ENCODE results near the gene CEP55. TPM values are rescaled to one million over a fixed set of nuclear protein-coding genes. Genes with fewer than 3 reads are reported as not detected.

CEP55 gene
- total RNA-seq, 2 donors from 2014 or later = 0.24 to 1.8 TPM

DNA sequence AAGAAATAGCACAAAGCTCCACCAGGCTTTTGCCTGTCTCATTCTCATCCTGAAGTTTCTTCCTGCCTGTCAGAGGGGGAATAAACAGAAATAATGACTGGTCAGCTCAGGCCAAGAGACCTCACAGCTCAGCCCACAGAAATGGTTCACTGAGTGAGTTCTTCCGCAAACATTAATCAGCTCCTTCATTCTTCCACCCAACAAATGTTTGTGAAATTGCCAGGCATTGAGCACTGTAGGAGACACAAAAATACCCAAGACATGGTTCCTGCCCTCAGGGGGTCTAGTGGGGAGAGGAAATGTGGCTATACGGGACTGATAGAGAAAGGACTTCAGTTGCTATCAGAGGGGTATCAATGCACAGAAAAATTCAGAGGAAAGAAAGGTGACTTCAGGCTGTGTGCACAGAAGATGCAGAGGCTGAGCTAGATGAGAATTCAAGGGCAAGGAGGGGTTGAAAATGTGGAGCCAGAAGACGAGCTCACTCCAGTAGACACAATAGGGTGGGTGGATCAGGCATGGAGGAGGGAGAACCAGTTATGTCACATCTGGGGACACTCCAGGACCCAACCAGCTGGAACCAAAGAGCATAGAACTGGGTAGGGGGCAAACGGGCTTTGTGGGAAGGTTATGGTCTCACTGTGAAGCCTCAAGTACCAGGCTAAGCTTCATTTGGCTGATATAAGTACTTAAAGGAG, 35.2 kb upstream of the CEP55 start:
- Histone ChIP-seq H3K4me1 (peaks cover 0 to 52% of the 10 kb centered on the region in 2 donors), H3K4me3 (no peak overlapping the region), H3K27ac (peak overlapping the region; percentile 25 to 53), H3K27me3 (no peaks in the 10 kb centered on the region), H3K36me3 (peaks cover 3% of the 10 kb centered on the region), H3K9me3 (no peaks in the 10 kb centered on the region)
- DNase-seq (ENCODE audit: low spot score) = no peak
- TF ChIP-seq, protein P1, sequence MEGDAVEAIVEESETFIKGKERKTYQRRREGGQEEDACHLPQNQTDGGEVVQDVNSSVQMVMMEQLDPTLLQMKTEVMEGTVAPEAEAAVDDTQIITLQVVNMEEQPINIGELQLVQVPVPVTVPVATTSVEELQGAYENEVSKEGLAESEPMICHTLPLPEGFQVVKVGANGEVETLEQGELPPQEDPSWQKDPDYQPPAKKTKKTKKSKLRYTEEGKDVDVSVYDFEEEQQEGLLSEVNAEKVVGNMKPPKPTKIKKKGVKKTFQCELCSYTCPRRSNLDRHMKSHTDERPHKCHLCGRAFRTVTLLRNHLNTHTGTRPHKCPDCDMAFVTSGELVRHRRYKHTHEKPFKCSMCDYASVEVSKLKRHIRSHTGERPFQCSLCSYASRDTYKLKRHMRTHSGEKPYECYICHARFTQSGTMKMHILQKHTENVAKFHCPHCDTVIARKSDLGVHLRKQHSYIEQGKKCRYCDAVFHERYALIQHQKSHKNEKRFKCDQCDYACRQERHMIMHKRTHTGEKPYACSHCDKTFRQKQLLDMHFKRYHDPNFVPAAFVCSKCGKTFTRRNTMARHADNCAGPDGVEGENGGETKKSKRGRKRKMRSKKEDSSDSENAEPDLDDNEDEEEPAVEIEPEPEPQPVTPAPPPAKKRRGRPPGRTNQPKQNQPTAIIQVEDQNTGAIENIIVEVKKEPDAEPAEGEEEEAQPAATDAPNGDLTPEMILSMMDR (IDR thresholded peaks at IDR 0.05) = no peak

DNA sequence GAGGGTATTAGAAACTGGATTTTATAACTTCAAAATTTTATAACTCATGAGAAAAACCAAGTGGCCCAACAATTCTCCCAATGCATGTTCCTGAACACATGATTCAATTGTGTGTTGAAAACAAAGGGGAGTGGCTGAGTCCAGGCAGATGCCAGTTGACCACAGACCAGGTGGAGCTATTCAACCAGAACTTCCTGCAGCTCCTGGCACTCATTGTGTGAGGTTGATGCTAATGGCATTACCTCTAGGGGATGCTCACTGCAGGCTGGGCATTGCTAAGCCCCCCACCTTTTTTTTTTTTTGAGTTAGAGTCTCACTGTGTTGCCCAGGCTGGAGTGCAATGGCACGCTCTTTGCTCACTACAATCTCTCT, 34.6 kb upstream of the CEP55 start:
- no peaks in the 10 kb centered on the region for H3K9me3 ChIP-seq
- H3K27ac ChIP-seq = peak overlapping the region; percentile 25 to 53
- TF ChIP-seq, protein P1 (IDR thresholded peaks at IDR 0.05) = no peak
- peaks cover 0 to 57% of the 10 kb centered on the region in 2 donors for H3K4me1 ChIP-seq
- no peaks in the 10 kb centered on the region for H3K27me3 ChIP-seq
- H3K4me3 ChIP-seq = no peak overlapping the region
- no peak for DNase-seq (ENCODE audit: low spot score)
- H3K36me3 ChIP-seq = no peaks in the 10 kb centered on the region

DNA sequence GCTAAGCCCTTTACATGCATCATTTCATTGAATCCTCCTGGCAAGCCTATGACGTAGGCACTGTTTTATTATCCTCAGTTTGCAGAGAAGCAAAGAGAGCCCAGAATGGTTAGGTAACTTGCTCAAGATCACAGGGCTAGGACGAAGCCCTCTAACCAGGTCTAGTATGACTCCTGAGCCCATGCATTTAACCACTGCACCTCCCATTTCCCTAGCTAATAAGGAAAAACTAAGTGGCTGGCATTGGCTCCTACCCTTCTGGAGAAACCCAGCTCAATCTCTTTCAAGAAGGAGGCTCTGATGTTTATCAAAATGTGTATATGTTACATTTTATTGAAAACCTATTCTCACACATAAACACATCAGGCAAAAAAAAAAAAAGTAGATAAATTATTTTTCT, 34.0 kb upstream of the CEP55 start:
- no peaks in the 10 kb centered on the region for H3K27me3 ChIP-seq
- peak overlapping the region in 1 of 2 donors; percentile 51 for H3K27ac ChIP-seq
- H3K4me3 ChIP-seq = no peak overlapping the region
- H3K4me1 ChIP-seq = peaks cover 0 to 59% of the 10 kb centered on the region in 2 donors
- no peaks in the 10 kb centered on the region for H3K36me3 ChIP-seq
- TF ChIP-seq, protein P1 (IDR thresholded peaks at IDR 0.05) = no peak
- no peaks in the 10 kb centered on the region for H3K9me3 ChIP-seq
- DNase-seq (ENCODE audit: low spot score) = no peak

DNA sequence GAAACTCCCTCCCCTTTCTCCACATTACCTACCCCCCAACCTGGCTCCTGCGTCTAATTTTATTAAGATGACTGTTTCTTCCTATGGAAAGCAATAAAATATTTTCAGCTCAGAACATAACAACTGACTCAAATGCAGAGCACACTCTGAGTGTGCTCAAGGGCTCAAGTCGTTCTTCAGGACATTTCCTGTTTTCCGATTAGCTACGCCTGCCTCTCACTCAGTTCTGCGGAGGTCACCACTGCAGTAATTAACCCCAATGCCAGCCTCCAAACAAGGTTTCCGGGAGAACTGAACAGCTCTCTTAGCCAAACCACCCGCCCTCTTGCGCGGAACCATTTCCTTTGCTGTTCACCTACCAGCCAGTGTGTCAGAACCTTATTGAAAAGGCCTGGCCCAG, 33.5 kb upstream of the CEP55 start:
- Histone ChIP-seq H3K9me3 (no peaks in the 10 kb centered on the region), H3K4me3 (no peak overlapping the region), H3K36me3 (no peaks in the 10 kb centered on the region), H3K27ac (peak overlapping the region; percentile 35 to 98), H3K4me1 (peaks cover 0 to 57% of the 10 kb centered on the region in 2 donors), H3K27me3 (no peaks in the 10 kb centered on the region)
- no peak for DNase-seq (ENCODE audit: low spot score)
- TF ChIP-seq, protein P1 (IDR thresholded peaks at IDR 0.05) = no peak

DNA sequence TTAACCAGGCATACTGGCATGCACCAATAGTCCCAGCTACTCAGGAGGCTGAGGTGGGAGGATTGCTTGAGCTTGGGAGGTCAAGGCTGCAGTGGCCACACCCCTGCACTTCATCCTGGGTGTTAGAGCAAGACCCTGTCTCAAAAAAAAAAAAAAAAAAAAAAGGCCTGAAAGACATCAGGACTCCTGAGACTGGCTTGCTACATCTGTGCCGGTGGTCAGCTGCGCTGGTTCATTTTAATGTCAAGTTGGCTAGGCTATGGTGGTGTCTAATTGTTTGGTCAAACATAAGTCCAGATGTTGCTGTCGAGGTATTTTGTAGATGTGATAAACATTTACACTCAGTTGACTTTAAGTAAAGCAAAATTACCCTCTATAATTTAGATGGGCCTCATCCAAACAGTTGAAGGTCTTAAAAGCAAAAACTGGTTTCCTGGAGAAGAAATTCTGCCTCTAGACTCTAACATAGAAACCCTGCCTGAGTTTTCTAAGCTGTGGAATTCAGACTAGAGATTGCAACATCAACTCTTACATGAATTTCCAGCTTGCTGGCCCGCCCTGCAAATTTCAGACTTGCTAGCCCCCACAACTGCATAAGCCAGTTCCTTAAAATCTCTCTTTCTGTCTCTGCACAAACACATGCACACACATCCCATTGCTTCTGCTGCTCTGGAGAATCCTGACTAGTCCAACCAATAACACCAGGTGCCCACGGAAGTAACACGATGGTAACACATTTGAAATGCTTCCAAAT, 32.5 kb upstream of the CEP55 start:
- TF ChIP-seq, protein P1 (IDR thresholded peaks at IDR 0.05) = no peak
- H3K27me3 ChIP-seq = no peaks in the 10 kb centered on the region
- peaks cover 0 to 52% of the 10 kb centered on the region in 2 donors for H3K4me1 ChIP-seq
- H3K9me3 ChIP-seq = no peaks in the 10 kb centered on the region
- no peaks in the 10 kb centered on the region for H3K36me3 ChIP-seq
- DNase-seq (ENCODE audit: low spot score) = peak; percentile 75
- H3K4me3 ChIP-seq = no peak overlapping the region
- H3K27ac ChIP-seq = peak overlapping the region; percentile 91 to 98
